ENCODE measurements around the gene ARF5. TPM values are rescaled to one million over a fixed set of nuclear protein-coding genes. Genes with fewer than 3 reads are reported as not detected.

Gene ARF5
- 106 and 130 TPM in 2 replicates for total RNA-seq

GRCh38 chr7:127588019-127588696, at the start of gene ARF5:
TSS of gene ARF5 (plus strand) at chr7:127588411. CDS start at chr7:127588499, 88 bp downstream.

GRCh38 chr7:127585044-127585953, 2.9 kb upstream of the ARF5 start, which contains the start of gene GCC1:
TSS of gene GCC1 (minus strand) at chr7:127585596. CDS start at chr7:127585182, 414 bp downstream.

GRCh38 chr7:127618042-127618441, 29.8 kb downstream of the ARF5 start, which contains the start of gene PAX4:
TSS of gene PAX4 (minus strand) at chr7:127618142. CDS start at chr7:127615928, 2,214 bp downstream.

Other genes starting within 250 kb of the ARF5 start
- gene ZNF800, start 195.7 kb upstream of the ARF5 start, total RNA-seq: 7.9 and 10.0 TPM in 2 replicates
- 23.5 and 29.6 TPM in 2 replicates for gene GCC1, start 2.8 kb upstream of the ARF5 start, total RNA-seq
- 1.0 and 1.1 TPM in 2 replicates for gene FSCN3, start 5.3 kb downstream of the ARF5 start, total RNA-seq
- not detected in 2 replicates for gene PAX4, start 29.7 kb downstream of the ARF5 start, total RNA-seq
- gene SND1, start 63.8 kb downstream of the ARF5 start, total RNA-seq: 212 and 218 TPM in 2 replicates

All from smooth muscle cell of bladder (primary cell).